Esophagus squamous epithelium (tissue), 4 donors: ENCODE data around the gene CADM1.

Experiments used
- POLR2A ChIP-seq, 4 donors: fragments of 450-650 bp; IDR thresholded peaks; one replicate each; pipeline ENCODE4 v1.6.1; 2017; ENCODE audit warnings: antibody characterized with exemption in 4 of 4, mild to moderate bottlenecking in 4 of 4, moderate library complexity in 3 of 4
- TF ChIP-seq, protein P1 (sequence below), 6 experiments: fragments of 450-650 bp in 4 of 6; fragments of 200-600 bp in 2 of 6; sonication (generic) in 2 of 6; IDR thresholded peaks; one replicate each; pipeline ENCODE4 v1.5.1; 2016 to 2019; ENCODE audit warnings: antibody characterized with exemption in 6 of 6, mild to moderate bottlenecking in 4 of 6, moderate library complexity in 4 of 6

DNA sequence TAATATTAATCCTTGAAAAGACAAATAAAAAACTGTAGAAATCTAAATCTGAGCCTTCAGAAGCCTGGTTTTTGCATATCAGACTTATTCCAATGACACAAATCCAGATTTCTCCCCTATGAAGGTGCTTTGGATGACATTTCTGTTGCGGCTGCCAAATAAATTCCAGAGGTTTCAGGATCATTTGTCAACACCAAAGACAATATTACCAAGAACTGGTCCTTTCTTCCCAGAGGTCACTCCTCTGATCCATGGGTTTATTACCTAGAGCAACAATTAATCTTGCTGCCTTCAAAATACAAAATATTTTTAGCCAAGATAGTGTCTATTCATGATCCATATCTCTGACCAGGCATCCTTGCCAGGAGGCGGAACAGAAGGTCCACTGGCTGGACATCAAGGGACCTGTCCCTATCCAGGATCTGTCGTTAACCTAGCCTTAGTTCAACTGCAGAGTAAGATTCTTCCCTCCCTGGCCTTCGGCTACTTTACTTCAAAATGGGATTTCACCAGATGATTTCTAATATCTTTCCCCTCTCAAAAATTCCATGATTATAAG, 4.9 kb downstream of the CADM1 start:
- TF ChIP-seq, protein P1, sequence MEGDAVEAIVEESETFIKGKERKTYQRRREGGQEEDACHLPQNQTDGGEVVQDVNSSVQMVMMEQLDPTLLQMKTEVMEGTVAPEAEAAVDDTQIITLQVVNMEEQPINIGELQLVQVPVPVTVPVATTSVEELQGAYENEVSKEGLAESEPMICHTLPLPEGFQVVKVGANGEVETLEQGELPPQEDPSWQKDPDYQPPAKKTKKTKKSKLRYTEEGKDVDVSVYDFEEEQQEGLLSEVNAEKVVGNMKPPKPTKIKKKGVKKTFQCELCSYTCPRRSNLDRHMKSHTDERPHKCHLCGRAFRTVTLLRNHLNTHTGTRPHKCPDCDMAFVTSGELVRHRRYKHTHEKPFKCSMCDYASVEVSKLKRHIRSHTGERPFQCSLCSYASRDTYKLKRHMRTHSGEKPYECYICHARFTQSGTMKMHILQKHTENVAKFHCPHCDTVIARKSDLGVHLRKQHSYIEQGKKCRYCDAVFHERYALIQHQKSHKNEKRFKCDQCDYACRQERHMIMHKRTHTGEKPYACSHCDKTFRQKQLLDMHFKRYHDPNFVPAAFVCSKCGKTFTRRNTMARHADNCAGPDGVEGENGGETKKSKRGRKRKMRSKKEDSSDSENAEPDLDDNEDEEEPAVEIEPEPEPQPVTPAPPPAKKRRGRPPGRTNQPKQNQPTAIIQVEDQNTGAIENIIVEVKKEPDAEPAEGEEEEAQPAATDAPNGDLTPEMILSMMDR (IDR thresholded peaks at IDR 0.05): no peak
- TF ChIP-seq POLR2A (IDR thresholded peaks at IDR 0.05): no peak
